Esophagus squamous epithelium (tissue), 5 donors: ENCODE results near the gene CLIP4. TPM values are rescaled to one million over a fixed set of nuclear protein-coding genes. Genes with fewer than 3 reads are reported as not detected.

ENCODE experiments used
- DNase-seq: peaks from one replicate; lab custom pipeline; 2025; lab: John Stamatoyannopoulos, UW
- H3K27ac ChIP-seq, 4 donors: fragments of 200-600 bp; sonication (generic); one replicate each; pipeline ENCODE4 v1.5.1; 2016 to 2019; ENCODE audit warnings: mild to moderate bottlenecking in 1 of 4
- H3K27me3 ChIP-seq, 4 donors: fragments of 200-600 bp; sonication (generic); 1 replicate in 3 of 4; 2 replicates in 1 of 4; pipeline versions ENCODE4 v1.5.1 to v1.6.0; 2017 to 2021; ENCODE audit warnings: antibody characterized with exemption in 1 of 4
- H3K36me3 ChIP-seq, 3 donors: fragments of 200-600 bp; sonication (generic); one replicate each; pipeline ENCODE4 v1.5.1; 2016 to 2019
- H3K4me1 ChIP-seq, 3 donors: fragments of 200-600 bp; sonication (generic); one replicate each; pipeline ENCODE4 v1.5.1; 2017 to 2019
- H3K4me3 ChIP-seq, 4 donors: fragments of 200-600 bp; sonication (generic); 1 replicate in 3 of 4; 2 replicates in 1 of 4; pipeline ENCODE4 v1.5.1; 2016 to 2019; ENCODE audit warnings: mild to moderate bottlenecking in 2 of 4, moderate library complexity in 1 of 4
- H3K9me3 ChIP-seq, 3 donors: fragments of 200-600 bp; sonication (generic); one replicate each; pipeline ENCODE4 v1.5.1; 2016 to 2019
- CTCF ChIP-seq, 6 experiments: fragments of 450-650 bp in 4 of 6; fragments of 200-600 bp in 2 of 6; sonication (generic) in 2 of 6; IDR thresholded peaks; one replicate each; pipeline ENCODE4 v1.5.1; 2016 to 2019; ENCODE audit warnings: antibody characterized with exemption in 6 of 6, mild to moderate bottlenecking in 4 of 6, moderate library complexity in 4 of 6
- POLR2A ChIP-seq, 4 donors: fragments of 450-650 bp; IDR thresholded peaks; one replicate each; pipeline ENCODE4 v1.6.1; 2017; ENCODE audit warnings: antibody characterized with exemption in 4 of 4, mild to moderate bottlenecking in 4 of 4, moderate library complexity in 3 of 4
- WGBS, 2 donors: methylation state at CpG; one replicate each; pipeline ENCODE4 v1.1.5; 2018; 5-methylcytosine and 5-hydroxymethylcytosine counted together
- intact Hi-C: fragments of 100-400 bp; cut with DNase I; formaldehyde crosslinking; loops from one replicate; pipeline ENCODE4 v1.15.0; 2022
- total RNA-seq, 4 donors: library from RNA; depleted of rRNA; stranded (reverse); fragments of >200 nt; gene quantifications; one replicate each; pipeline ENCODE4 v1.1.0, GENCODE V29; 2016
- donor health status: DM: yes; HTN: yes; CAD: no.

CLIP4 gene, protein sequence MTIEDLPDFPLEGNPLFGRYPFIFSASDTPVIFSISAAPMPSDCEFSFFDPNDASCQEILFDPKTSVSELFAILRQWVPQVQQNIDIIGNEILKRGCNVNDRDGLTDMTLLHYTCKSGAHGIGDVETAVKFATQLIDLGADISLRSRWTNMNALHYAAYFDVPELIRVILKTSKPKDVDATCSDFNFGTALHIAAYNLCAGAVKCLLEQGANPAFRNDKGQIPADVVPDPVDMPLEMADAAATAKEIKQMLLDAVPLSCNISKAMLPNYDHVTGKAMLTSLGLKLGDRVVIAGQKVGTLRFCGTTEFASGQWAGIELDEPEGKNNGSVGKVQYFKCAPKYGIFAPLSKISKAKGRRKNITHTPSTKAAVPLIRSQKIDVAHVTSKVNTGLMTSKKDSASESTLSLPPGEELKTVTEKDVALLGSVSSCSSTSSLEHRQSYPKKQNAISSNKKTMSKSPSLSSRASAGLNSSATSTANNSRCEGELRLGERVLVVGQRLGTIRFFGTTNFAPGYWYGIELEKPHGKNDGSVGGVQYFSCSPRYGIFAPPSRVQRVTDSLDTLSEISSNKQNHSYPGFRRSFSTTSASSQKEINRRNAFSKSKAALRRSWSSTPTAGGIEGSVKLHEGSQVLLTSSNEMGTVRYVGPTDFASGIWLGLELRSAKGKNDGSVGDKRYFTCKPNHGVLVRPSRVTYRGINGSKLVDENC
- 10 to 100 TPM; 39.7 to 85.3 (median 46.5) TPM for total RNA-seq

DNA sequence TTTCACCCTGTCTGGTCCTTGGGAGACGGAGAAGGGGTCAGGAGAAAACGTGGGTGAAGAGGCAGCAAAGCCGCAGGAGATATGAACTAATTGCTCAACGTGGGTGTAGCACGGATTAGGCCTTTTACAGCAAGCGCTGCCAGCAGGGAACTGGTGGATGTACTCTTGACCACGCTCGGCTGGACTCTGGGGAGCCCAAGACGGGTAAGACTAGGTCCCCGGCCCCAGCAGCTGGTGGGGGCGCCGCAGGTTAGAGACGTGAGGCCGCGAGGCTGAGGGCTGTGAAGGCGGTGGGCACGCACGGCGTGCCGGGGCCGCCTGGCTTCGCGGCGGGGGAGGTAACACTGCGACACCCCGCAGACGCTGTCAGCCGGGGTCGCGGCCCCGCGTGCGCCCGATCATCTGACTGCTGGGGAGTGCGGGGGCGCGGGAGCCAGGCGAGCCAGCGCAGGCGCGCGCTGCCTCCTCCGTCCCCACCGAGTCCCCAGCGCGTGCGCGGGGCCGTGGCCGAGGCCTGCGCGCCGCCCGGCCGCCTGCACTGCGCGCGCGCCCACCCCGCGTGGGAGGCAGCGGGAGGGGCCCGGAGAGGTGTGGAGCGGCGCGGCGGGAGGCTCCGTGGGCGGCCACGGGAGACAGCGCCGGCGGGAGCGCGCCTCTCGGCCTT is at the start of gene CLIP4:
Gene CLIP4 (plus strand): TSS at position 470 of the 664 bp plus-strand sequence. CDS start 5,974 bp downstream, outside the sequence.
- no peaks in the 10 kb centered on the region for H3K9me3 ChIP-seq
- DNase-seq: no peak
- H3K4me1 ChIP-seq: peaks cover 36 to 70% (median 36%) of the 10 kb centered on the region in 3 donors
- 6 to 7% methylated on average over 4 to 13 of the region's 76 CpGs for WGBS, 2 donors
- H3K27ac ChIP-seq: peak within 1 kb of the TSS; percentile 96 to 99 (median 98)
- no peaks in the 10 kb centered on the region for H3K36me3 ChIP-seq
- peak within 1 kb of the TSS; percentile 57 to 88 (median 70) for H3K4me3 ChIP-seq
- no peak for TF ChIP-seq CTCF (IDR thresholded peaks at IDR 0.05)
- TF ChIP-seq POLR2A (IDR thresholded peaks at IDR 0.05): peak in 2 of 4 donors; percentile 37 to 53
- peaks cover 0 to 3% (median 0%) of the 10 kb centered on the region in 4 donors for H3K27me3 ChIP-seq
- intact Hi-C loops: no loop called here

DNA sequence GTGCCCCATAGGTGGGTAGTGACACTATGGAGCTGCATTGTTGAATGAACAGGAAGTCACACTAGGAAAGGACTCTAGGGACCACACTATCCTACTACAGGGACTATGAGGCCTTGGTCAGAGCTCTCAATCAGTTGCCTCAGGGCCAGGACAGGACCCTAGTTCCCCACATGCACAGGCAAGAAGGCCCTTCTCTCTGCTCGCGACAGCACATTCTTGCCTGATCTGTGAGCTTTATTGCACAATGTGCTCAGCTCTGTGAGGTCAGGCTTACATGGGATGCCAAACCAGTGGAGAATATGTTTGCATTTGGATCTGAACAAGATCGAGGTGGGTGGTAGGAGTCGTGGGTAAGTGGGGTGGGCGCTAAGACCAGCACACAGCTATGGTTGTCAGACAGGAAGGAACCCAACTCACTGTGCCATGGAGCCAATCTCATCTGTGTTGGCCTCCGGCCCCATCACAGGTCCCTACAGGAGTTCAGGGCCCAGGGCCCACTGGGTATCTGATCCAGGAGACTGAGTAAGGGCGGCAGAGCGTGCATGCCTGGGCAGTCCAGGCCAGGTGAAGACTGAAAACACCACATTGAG is 48.8 kb upstream of the CLIP4 start:
- TF ChIP-seq CTCF (IDR thresholded peaks at IDR 0.05) (no peak), POLR2A (IDR thresholded peaks at IDR 0.05) (no peak)
- H3K36me3 ChIP-seq: no peaks in the 10 kb centered on the region
- WGBS, 2 donors: 42 to 49% methylated on average over 5 to 7 of the region's 8 CpGs
- H3K27ac ChIP-seq: peak overlapping the region; percentile 92 to 95 (median 94)
- DNase-seq: no peak
- H3K9me3 ChIP-seq: no peaks in the 10 kb centered on the region
- intact Hi-C loops: no loop called here
- H3K4me1 ChIP-seq: peaks cover 49 to 76% (median 56%) of the 10 kb centered on the region in 3 donors
- no peaks in the 10 kb centered on the region for H3K27me3 ChIP-seq
- no peak overlapping the region for H3K4me3 ChIP-seq

DNA sequence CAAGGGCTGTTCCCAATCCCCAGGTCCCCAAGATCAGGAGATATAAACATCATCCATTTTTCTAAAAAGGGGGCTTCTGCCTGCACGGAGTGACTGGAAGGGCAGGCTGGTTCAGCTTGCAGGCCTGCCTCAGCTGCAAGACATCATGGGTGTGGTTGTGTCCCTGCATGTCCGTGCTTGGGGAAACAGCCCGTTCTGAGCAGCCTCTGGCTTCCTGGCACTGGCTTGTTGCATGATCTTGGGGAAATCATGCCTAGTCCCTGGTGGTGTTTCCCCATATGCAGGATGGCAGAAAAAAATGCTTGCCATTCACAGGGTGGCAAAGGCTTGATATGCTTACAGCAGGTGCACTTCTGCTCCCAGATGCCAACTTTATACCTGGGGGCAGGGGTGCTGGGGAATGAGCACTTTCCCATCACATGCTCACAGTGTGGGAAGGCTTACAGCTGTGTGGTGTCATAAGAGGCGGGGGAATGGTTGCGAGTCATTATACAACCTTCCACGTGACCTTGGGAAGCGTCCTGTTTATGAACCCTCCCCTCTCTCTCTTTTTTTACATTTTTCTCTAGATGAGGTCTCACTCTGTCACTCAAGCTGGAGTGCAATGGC is 48.1 kb upstream of the CLIP4 start:
- H3K4me1 ChIP-seq: peaks cover 49 to 71% (median 56%) of the 10 kb centered on the region in 3 donors
- H3K27me3 ChIP-seq: no peaks in the 10 kb centered on the region
- no peak for DNase-seq
- no peak for TF ChIP-seq CTCF (IDR thresholded peaks at IDR 0.05)
- TF ChIP-seq POLR2A (IDR thresholded peaks at IDR 0.05): no peak
- WGBS, 2 donors: 19 to 35% methylated on average over 6 to 7 of the region's 7 CpGs
- peak overlapping the region; percentile 92 to 95 (median 94) for H3K27ac ChIP-seq
- no peaks in the 10 kb centered on the region for H3K36me3 ChIP-seq
- intact Hi-C loops: no loop called here
- no peaks in the 10 kb centered on the region for H3K9me3 ChIP-seq
- H3K4me3 ChIP-seq: no peak overlapping the region

DNA sequence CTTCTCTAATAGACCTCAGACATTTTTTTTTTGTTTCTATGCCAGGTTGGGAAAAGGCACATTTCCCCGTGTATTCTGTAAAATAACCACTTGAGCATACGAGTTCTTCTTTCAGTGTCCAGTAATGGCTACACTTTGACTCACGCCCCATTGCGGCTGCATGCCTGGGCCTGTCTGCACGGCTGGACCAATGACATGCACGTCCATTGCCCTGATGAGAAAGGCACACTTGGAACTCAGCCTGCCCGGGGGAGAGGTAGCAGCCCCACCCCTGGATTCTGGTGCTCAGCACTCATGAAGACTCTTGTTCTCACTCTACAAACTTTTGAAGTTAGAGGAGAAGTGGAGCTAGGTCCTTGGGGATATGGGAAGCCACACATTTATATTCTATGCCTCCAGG is 46.7 kb upstream of the CLIP4 start:
- Histone ChIP-seq H3K27me3 (no peaks in the 10 kb centered on the region), H3K36me3 (no peaks in the 10 kb centered on the region), H3K27ac (peak overlapping the region in 2 of 4 donors; percentile 93 to 95), H3K4me3 (no peak overlapping the region), H3K9me3 (no peaks in the 10 kb centered on the region), H3K4me1 (peaks cover 39 to 56% (median 46%) of the 10 kb centered on the region in 3 donors)
- WGBS, 2 donors: 61 to 70% methylated on average over 7 of the region's 7 CpGs
- intact Hi-C loops: no loop called here
- TF ChIP-seq POLR2A (IDR thresholded peaks at IDR 0.05) (no peak), CTCF (IDR thresholded peaks at IDR 0.05) (no peak)
- DNase-seq: no peak
